Upper lobe of right lung (tissue), 1 donor: ENCODE results near the gene IQSEC1. TPM values are rescaled to one million over a fixed set of nuclear protein-coding genes. Genes with fewer than 3 reads are reported as not detected.

ENCODE experiments used
- ATAC-seq: fragments of 200-7000 bp; cut with Tn5 transposase; one replicate; pipeline ENCODE4 v1.9.1; 2020; ENCODE audit warnings: mild to moderate bottlenecking, moderate library complexity
- DNase-seq: peaks from one replicate; pipeline ENCODE4 v3.0.0-alpha.2; 2020
- H3K27ac ChIP-seq: fragments of 200-600 bp; one replicate; pipeline ENCODE4 v1.8.0; 2022
- H3K27me3 ChIP-seq: fragments of 200-600 bp; one replicate; pipeline ENCODE4 v1.8.0; 2022; ENCODE audit warnings: mild to moderate bottlenecking
- H3K36me3 ChIP-seq: fragments of 200-600 bp; one replicate; pipeline ENCODE4 v1.8.0; 2022
- H3K4me1 ChIP-seq: fragments of 200-600 bp; one replicate; pipeline ENCODE4 v1.8.0; 2022
- H3K4me3 ChIP-seq: fragments of 200-600 bp; one replicate; pipeline ENCODE4 v1.8.0; 2022; ENCODE audit warnings: mild to moderate bottlenecking
- H3K9me3 ChIP-seq: fragments of 200-600 bp; one replicate; pipeline ENCODE4 v1.8.0; 2022
- CTCF ChIP-seq: fragments of 200-600 bp; IDR thresholded peaks from one replicate; pipeline ENCODE4 v1.8.0; 2022; ENCODE audit warnings: antibody characterized with exemption
- intact Hi-C: fragments of 100-400 bp; cut with DNase I; formaldehyde crosslinking; loops from one replicate; pipeline ENCODE4 v1.11.0; 2022
- total RNA-seq: library from RNA; stranded (reverse); fragmentation: NEBNext Ultra II Directional; extraction: Animal tissue kit (Norgen Biotek cat#: 25700); gene quantifications from one replicate; pipeline ENCODE4 v1.2.1, GENCODE V29; 2021
- donor health status: DM: no; HTN: yes; CAD: no; lungs with severe emphysema.

The IQSEC1 gene
- total RNA-seq, 1 donor from 2014 or later: 61.6 TPM

- no peaks in the 10 kb centered on the region for H3K36me3 ChIP-seq
- H3K4me1 ChIP-seq: no peaks in the 10 kb centered on the region
- H3K27ac ChIP-seq: no peak overlapping the region
- no peak for ATAC-seq
- DNase-seq: peak; percentile 34
- TF ChIP-seq CTCF: no peak
- intact Hi-C loops: no loop called here
- no peak overlapping the region for H3K4me3 ChIP-seq
- no peaks in the 10 kb centered on the region for H3K9me3 ChIP-seq
- H3K27me3 ChIP-seq: no peaks in the 10 kb centered on the region
Observed at GRCh38 chr3:13120289-13120927, 47.2 kb upstream of the IQSEC1 start.

- Histone ChIP-seq H3K4me1 (no peaks in the 10 kb centered on the region), H3K36me3 (no peaks in the 10 kb centered on the region), H3K27ac (no peak overlapping the region), H3K9me3 (no peaks in the 10 kb centered on the region), H3K4me3 (no peak overlapping the region), H3K27me3 (no peaks in the 10 kb centered on the region)
- TF ChIP-seq CTCF: no peak
- intact Hi-C loops: no loop called here
- DNase-seq (peak; percentile 50), ATAC-seq (no peak)
Observed at GRCh38 chr3:13119471-13120220, 46.4 kb upstream of the IQSEC1 start.

- H3K4me3 ChIP-seq: no peak overlapping the region
- no peaks in the 10 kb centered on the region for H3K4me1 ChIP-seq
- no peak for TF ChIP-seq CTCF
- no peaks in the 10 kb centered on the region for H3K27me3 ChIP-seq
- DNase-seq: peak; percentile 20
- no peaks in the 10 kb centered on the region for H3K9me3 ChIP-seq
- H3K36me3 ChIP-seq: no peaks in the 10 kb centered on the region
- no peak overlapping the region for H3K27ac ChIP-seq
- intact Hi-C loops: no loop called here
- no peak for ATAC-seq
Observed at GRCh38 chr3:13116426-13116825, 43.2 kb upstream of the IQSEC1 start.

GRCh38 chr3:13115991-13116390 lies 42.8 kb upstream of the IQSEC1 start:
- intact Hi-C loops: no loop called here
- ATAC-seq: no peak
- peak; percentile 50 for DNase-seq

GRCh38 chr3:13115576-13115910 lies 42.3 kb upstream of the IQSEC1 start:
- H3K27me3 ChIP-seq: no peaks in the 10 kb centered on the region
- no peaks in the 10 kb centered on the region for H3K4me1 ChIP-seq
- H3K36me3 ChIP-seq: no peaks in the 10 kb centered on the region
- intact Hi-C loops: no loop called here
- DNase-seq (peak; percentile 43), ATAC-seq (no peak)
- no peak overlapping the region for H3K27ac ChIP-seq
- TF ChIP-seq CTCF: no peak
- H3K4me3 ChIP-seq: no peak overlapping the region
- H3K9me3 ChIP-seq: no peaks in the 10 kb centered on the region

More at GRCh38 chr3:13115991-13116390, 42.8 kb upstream of the IQSEC1 start:
- Histone ChIP-seq H3K9me3 (no peaks in the 10 kb centered on the region), H3K27ac (no peak overlapping the region), H3K27me3 (no peaks in the 10 kb centered on the region), H3K36me3 (no peaks in the 10 kb centered on the region), H3K4me1 (no peaks in the 10 kb centered on the region), H3K4me3 (no peak overlapping the region)
- no peak for TF ChIP-seq CTCF
